ENCODE measurements around the gene KIR3DL2.

Gene KIR3DL2

DNA sequence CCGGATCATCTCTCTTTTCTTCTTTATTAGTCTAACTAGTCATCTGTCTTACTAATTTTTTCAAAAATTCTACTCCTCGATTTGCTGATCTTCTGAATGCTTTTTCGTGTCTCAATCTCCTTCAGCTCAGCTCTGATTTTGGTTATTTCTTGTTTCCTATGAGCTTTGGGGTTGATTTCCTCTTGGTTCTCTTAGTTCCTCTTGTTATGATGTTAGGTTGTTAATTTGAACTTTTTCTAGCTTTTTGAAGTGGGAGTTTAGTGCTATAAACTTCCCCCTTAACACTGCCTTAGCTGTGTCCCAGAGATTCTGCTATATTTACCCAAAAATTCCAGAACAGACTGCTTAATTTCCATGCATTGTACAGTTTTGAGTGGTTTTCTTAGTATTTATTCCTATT, 27.2 kb downstream of the KIR3DL2 start:
- H3K9me3 ChIP-seq (ENCODE audit: insufficient read depth, low read depth, low read length), result no peaks in the 10 kb centered on the region
- H3K4me3 ChIP-seq (ENCODE audit: low read length, poor library complexity, severe bottlenecking), result no peak overlapping the region
- H3K9me2 ChIP-seq (replicated peaks; ENCODE audit: low read depth, low read length), result no peaks in the 10 kb centered on the region
- H3K9ac ChIP-seq (ENCODE audit: low read depth, low read length, poor library complexity, severe bottlenecking), result no peak overlapping the region
- no peaks in the 10 kb centered on the region for H3K79me2 ChIP-seq (ENCODE audit: insufficient read depth, low read length)
- H3K36me3 ChIP-seq (ENCODE audit: insufficient read depth, low read length), result no peaks in the 10 kb centered on the region
- TF ChIP-seq EZH2phosphoT487 (IDR thresholded peaks at IDR 0.05; ENCODE audit: borderline replicate concordance), result no peak
- TF ChIP-seq, protein P1, sequence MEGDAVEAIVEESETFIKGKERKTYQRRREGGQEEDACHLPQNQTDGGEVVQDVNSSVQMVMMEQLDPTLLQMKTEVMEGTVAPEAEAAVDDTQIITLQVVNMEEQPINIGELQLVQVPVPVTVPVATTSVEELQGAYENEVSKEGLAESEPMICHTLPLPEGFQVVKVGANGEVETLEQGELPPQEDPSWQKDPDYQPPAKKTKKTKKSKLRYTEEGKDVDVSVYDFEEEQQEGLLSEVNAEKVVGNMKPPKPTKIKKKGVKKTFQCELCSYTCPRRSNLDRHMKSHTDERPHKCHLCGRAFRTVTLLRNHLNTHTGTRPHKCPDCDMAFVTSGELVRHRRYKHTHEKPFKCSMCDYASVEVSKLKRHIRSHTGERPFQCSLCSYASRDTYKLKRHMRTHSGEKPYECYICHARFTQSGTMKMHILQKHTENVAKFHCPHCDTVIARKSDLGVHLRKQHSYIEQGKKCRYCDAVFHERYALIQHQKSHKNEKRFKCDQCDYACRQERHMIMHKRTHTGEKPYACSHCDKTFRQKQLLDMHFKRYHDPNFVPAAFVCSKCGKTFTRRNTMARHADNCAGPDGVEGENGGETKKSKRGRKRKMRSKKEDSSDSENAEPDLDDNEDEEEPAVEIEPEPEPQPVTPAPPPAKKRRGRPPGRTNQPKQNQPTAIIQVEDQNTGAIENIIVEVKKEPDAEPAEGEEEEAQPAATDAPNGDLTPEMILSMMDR (conservative IDR thresholded peaks at IDR 0.05; ENCODE audit: low read length), result no peak
- no peaks in the 10 kb centered on the region for H3F3A ChIP-seq (ENCODE audit: low read depth)
- no peaks in the 10 kb centered on the region for H3K4me1 ChIP-seq (ENCODE audit: insufficient read depth, low read length, poor library complexity, severe bottlenecking)
- H4K20me1 ChIP-seq (ENCODE audit: insufficient read depth, low read length, poor library complexity, severe bottlenecking), result no peaks in the 10 kb centered on the region
- no peaks in the 10 kb centered on the region for H3K27me3 ChIP-seq (ENCODE audit: insufficient read depth, low read length, poor library complexity, severe bottlenecking)
- no peak overlapping the region for H2AFZ ChIP-seq (ENCODE audit: low read length)
- H3K4me2 ChIP-seq (ENCODE audit: low read depth, low read length, poor library complexity, severe bottlenecking), result no peak overlapping the region

DNA sequence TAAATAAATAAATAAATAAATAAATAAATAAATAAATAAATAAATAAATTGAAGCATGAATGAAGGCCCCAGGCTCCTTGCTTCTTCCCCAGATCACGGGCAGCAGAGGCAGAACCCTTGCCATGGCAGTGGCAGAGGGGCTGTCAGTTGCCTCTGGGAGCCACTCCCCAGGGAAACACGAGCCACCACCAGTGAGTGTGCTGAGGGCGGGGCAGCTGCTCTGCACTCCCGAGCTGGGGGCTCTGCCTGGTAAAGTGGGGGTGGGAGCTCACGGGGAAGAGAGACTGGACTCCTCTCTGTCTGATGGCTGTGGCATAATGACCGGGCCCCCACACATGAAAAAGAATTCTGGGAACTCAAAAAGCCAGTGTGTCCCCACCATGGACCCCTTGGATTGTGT, 31.6 kb downstream of the KIR3DL2 start:
- H2AFZ ChIP-seq (ENCODE audit: low read length), result no peak overlapping the region
- no peak for TF ChIP-seq EZH2phosphoT487 (IDR thresholded peaks at IDR 0.05; ENCODE audit: borderline replicate concordance)
- TF ChIP-seq, protein P1 (conservative IDR thresholded peaks at IDR 0.05; ENCODE audit: low read length), result no peak
- H3K36me3 ChIP-seq (ENCODE audit: insufficient read depth, low read length), result no peaks in the 10 kb centered on the region
- H3K79me2 ChIP-seq (ENCODE audit: insufficient read depth, low read length), result no peaks in the 10 kb centered on the region
- no peaks in the 10 kb centered on the region for H4K20me1 ChIP-seq (ENCODE audit: insufficient read depth, low read length, poor library complexity, severe bottlenecking)
- no peaks in the 10 kb centered on the region for H3K4me1 ChIP-seq (ENCODE audit: insufficient read depth, low read length, poor library complexity, severe bottlenecking)
- H3K4me3 ChIP-seq (ENCODE audit: low read length, poor library complexity, severe bottlenecking), result no peak overlapping the region
- no peaks in the 10 kb centered on the region for H3K9me2 ChIP-seq (replicated peaks; ENCODE audit: low read depth, low read length)
- H3K9me3 ChIP-seq (ENCODE audit: insufficient read depth, low read depth, low read length), result no peaks in the 10 kb centered on the region
- H3K9ac ChIP-seq (ENCODE audit: low read depth, low read length, poor library complexity, severe bottlenecking), result no peak overlapping the region
- no peak overlapping the region for H3K4me2 ChIP-seq (ENCODE audit: low read depth, low read length, poor library complexity, severe bottlenecking)
- no peaks in the 10 kb centered on the region for H3F3A ChIP-seq (ENCODE audit: low read depth)
- no peaks in the 10 kb centered on the region for H3K27me3 ChIP-seq (ENCODE audit: insufficient read depth, low read length, poor library complexity, severe bottlenecking)

DNA sequence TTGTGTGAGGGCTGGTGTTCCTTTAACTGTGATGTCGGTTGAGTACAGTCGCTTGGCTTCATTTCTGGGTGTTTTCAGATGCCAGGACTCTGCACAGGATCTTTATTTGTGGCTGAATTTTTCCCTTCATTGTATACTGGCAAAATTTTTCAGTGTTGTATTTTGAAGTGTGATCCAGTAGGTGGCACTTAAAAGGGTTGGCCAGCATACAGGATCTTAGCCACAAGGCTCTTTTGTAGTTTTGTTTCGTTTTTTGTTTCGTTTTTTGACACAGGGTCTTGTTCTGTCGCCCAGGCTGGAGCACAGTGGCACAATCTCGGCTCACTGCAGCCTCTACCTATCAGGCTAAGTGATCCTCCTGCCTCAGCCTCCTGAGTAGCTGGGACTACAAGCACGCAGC, 32.5 kb downstream of the KIR3DL2 start:
- Histone ChIP-seq H3K9me2 (replicated peaks; ENCODE audit: low read depth, low read length) (no peaks in the 10 kb centered on the region), H3K9me3 (ENCODE audit: insufficient read depth, low read depth, low read length) (no peaks in the 10 kb centered on the region), H2AFZ (ENCODE audit: low read length) (peak overlapping the region; percentile 80), H4K20me1 (ENCODE audit: insufficient read depth, low read length, poor library complexity, severe bottlenecking) (no peaks in the 10 kb centered on the region), H3F3A (ENCODE audit: low read depth) (no peaks in the 10 kb centered on the region), H3K9ac (ENCODE audit: low read depth, low read length, poor library complexity, severe bottlenecking) (peak overlapping the region; percentile 56), H3K4me2 (ENCODE audit: low read depth, low read length, poor library complexity, severe bottlenecking) (peak overlapping the region; percentile 61), H3K36me3 (ENCODE audit: insufficient read depth, low read length) (no peaks in the 10 kb centered on the region), H3K27me3 (ENCODE audit: insufficient read depth, low read length, poor library complexity, severe bottlenecking) (no peaks in the 10 kb centered on the region), H3K79me2 (ENCODE audit: insufficient read depth, low read length) (no peaks in the 10 kb centered on the region), H3K4me1 (ENCODE audit: insufficient read depth, low read length, poor library complexity, severe bottlenecking) (no peaks in the 10 kb centered on the region), H3K4me3 (ENCODE audit: low read length, poor library complexity, severe bottlenecking) (no peak overlapping the region)
- TF ChIP-seq, protein P1 (conservative IDR thresholded peaks at IDR 0.05; ENCODE audit: low read length), result peak; percentile 50
- TF ChIP-seq EZH2phosphoT487 (IDR thresholded peaks at IDR 0.05; ENCODE audit: borderline replicate concordance), result no peak
